Measurements from ENCODE around the gene DRAP1. TPM values are rescaled to one million over a fixed set of nuclear protein-coding genes. Genes with fewer than 3 reads are reported as not detected.

The DRAP1 gene
- total and polyA plus RNA-seq, 9 of the 15 experiments (the other 6 are each of a cell fraction or from before 2014, with no cell fraction given): 9.6 to 200 (median 92.9) TPM

DNA sequence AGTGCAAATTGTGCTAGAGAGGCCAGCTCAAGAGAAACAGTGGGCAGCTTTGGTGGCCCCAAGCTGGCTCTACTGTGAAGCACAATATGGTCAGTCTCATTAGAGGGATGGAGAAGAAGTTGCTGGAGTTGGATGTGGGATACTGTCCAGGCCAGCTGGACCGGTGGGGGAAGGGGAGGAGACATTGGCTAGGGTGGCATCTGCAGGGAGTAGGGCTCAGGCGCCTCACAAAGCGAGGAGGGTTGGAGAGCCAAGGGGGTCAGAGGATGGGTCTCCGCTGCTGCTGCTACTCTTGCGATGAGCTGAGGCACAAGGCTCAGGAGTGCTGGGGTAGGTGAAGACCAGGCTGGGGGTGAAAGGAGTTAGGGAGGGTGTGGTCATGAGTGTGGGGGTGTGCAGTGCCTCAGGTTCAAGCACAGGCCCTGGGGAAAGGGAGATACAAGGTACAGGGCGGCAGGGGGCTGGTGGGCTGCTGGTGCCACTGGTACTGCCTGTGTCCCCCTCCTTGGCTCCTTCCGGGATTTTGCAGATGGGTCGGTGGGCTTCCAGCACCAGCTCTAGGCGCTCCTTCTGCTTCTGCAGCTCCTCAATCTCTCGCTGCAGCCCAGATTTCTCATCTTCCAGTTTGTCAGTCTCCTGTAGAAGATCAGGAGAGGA, 26.4 kb upstream of the DRAP1 start (continued):
- TF ChIP-seq, protein P1, sequence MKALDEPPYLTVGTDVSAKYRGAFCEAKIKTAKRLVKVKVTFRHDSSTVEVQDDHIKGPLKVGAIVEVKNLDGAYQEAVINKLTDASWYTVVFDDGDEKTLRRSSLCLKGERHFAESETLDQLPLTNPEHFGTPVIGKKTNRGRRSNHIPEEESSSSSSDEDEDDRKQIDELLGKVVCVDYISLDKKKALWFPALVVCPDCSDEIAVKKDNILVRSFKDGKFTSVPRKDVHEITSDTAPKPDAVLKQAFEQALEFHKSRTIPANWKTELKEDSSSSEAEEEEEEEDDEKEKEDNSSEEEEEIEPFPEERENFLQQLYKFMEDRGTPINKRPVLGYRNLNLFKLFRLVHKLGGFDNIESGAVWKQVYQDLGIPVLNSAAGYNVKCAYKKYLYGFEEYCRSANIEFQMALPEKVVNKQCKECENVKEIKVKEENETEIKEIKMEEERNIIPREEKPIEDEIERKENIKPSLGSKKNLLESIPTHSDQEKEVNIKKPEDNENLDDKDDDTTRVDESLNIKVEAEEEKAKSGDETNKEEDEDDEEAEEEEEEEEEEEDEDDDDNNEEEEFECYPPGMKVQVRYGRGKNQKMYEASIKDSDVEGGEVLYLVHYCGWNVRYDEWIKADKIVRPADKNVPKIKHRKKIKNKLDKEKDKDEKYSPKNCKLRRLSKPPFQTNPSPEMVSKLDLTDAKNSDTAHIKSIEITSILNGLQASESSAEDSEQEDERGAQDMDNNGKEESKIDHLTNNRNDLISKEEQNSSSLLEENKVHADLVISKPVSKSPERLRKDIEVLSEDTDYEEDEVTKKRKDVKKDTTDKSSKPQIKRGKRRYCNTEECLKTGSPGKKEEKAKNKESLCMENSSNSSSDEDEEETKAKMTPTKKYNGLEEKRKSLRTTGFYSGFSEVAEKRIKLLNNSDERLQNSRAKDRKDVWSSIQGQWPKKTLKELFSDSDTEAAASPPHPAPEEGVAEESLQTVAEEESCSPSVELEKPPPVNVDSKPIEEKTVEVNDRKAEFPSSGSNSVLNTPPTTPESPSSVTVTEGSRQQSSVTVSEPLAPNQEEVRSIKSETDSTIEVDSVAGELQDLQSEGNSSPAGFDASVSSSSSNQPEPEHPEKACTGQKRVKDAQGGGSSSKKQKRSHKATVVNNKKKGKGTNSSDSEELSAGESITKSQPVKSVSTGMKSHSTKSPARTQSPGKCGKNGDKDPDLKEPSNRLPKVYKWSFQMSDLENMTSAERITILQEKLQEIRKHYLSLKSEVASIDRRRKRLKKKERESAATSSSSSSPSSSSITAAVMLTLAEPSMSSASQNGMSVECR (CRISPR knock-in tag; IDR thresholded peaks at IDR 0.05): no peak
- no peak for TF ChIP-seq JUND (IDR thresholded peaks at IDR 0.05; ENCODE audit: borderline replicate concordance, low read depth, low read length)
- TF ChIP-seq JUND (tag; IDR thresholded peaks at IDR 0.05; ENCODE audit: borderline replicate concordance, low read depth, low read length): no peak
- 0 out of 2 replicates have a peak, but pooled peaks have one; percentile 61 for TF ChIP-seq RBFOX2 (IDR thresholded peaks at IDR 0.05; ENCODE audit: low read depth, low read length)
- TF ChIP-seq, protein P2, sequence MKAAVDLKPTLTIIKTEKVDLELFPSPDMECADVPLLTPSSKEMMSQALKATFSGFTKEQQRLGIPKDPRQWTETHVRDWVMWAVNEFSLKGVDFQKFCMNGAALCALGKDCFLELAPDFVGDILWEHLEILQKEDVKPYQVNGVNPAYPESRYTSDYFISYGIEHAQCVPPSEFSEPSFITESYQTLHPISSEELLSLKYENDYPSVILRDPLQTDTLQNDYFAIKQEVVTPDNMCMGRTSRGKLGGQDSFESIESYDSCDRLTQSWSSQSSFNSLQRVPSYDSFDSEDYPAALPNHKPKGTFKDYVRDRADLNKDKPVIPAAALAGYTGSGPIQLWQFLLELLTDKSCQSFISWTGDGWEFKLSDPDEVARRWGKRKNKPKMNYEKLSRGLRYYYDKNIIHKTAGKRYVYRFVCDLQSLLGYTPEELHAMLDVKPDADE (conservative IDR thresholded peaks at IDR 0.05; ENCODE audit: control insufficient read depth, low read depth, low read length): 0 out of 2 replicates have a peak, but pooled peaks have one; percentile 25
- no peak for TF ChIP-seq FOXK2 (conservative IDR thresholded peaks at IDR 0.05 in 1 of 2, IDR thresholded peaks at IDR 0.05 in 1 of 2; ENCODE audit: low read depth in 2 of 2)
- TF ChIP-seq NCOA6 (IDR thresholded peaks at IDR 0.05): no peak
- peak; percentile 42 for TF ChIP-seq POLR2B (IDR thresholded peaks at IDR 0.05; ENCODE audit: low read depth, partially characterized antibody)
- peak; percentile 9; the same call in 1 of the 2 replicates for TF ChIP-seq CREB1 (IDR thresholded peaks at IDR 0.05)
- TF ChIP-seq CREB1 (CRISPR knock-in tag; IDR thresholded peaks at IDR 0.05): no peak
- TF ChIP-seq NR1H2 (CRISPR knock-in tag; IDR thresholded peaks at IDR 0.05): no peak
- TF ChIP-seq POLR2AphosphoS5 (IDR thresholded peaks at IDR 0.05; ENCODE audit: control insufficient read depth, insufficient read depth, low read depth, low read length): peak; percentile 23; the same call in 1 of the 2 replicates
- no peak for TF ChIP-seq ZNF408 (CRISPR knock-in tag; IDR thresholded peaks at IDR 0.05; ENCODE audit: low read depth)
- no peak for TF ChIP-seq NCOR1 (IDR thresholded peaks at IDR 0.05)
- TF ChIP-seq POLR2G (IDR thresholded peaks at IDR 0.05; ENCODE audit: low read depth, low read length): peak; percentile 73
- peak; percentile 75; the same call in 1 of the 2 replicates for TF ChIP-seq THRB (CRISPR knock-in tag; conservative IDR thresholded peaks at IDR 0.05)
